GOT3 (cell line): ENCODE data around the gene IRX4.
"Not testable (repeated sequence)": the region's sequence is repeated elsewhere in the genome, so short reads cannot be mapped to it uniquely, and the experiment has no call there.

Experiments
- DNase-seq: peaks from one replicate; lab custom pipeline; 2025; ENCODE audit warnings: mixed read lengths; lab: John Stamatoyannopoulos, UW

Gene IRX4

GRCh38 chr5:1856596-1857255 is 26.0 kb downstream of the IRX4 start:
- DNase-seq: no peak

- no peak for DNase-seq
These were observed 27.1 kb downstream of the IRX4 start for GRCh38 chr5:1855596-1855995.

- DNase-seq: no peak
These were observed 27.6 kb downstream of the IRX4 start for GRCh38 chr5:1855075-1855474.

- no peak for DNase-seq
These were observed 29.2 kb downstream of the IRX4 start for GRCh38 chr5:1853531-1853930.

GRCh38 chr5:1852324-1852947 is 30.3 kb downstream of the IRX4 start:
- DNase-seq: no peak

GRCh38 chr5:1851290-1851934 is 31.3 kb downstream of the IRX4 start:
- DNase-seq: no peak

- DNase-seq: no peak
These were observed 32.2 kb downstream of the IRX4 start for GRCh38 chr5:1850324-1851154.

- DNase-seq: no peak
These were observed 35.1 kb downstream of the IRX4 start for GRCh38 chr5:1847611-1848010.

GRCh38 chr5:1847056-1847455 is 35.7 kb downstream of the IRX4 start:
- no peak for DNase-seq

- DNase-seq: no peak
These were observed 36.1 kb downstream of the IRX4 start for GRCh38 chr5:1846583-1846982.

- no peak for DNase-seq
These were observed 37.0 kb downstream of the IRX4 start for GRCh38 chr5:1845696-1846095.

- no peak for DNase-seq
These were observed 37.9 kb downstream of the IRX4 start for GRCh38 chr5:1844708-1845436.

GRCh38 chr5:1843761-1844160 is 39.0 kb downstream of the IRX4 start:
- DNase-seq: not testable (repeated sequence)

- DNase-seq: no peak
These were observed 40.5 kb downstream of the IRX4 start for GRCh38 chr5:1842004-1842819.

GRCh38 chr5:1840741-1841521 is 41.8 kb downstream of the IRX4 start:
- no peak for DNase-seq

- DNase-seq: no peak
These were observed 42.6 kb downstream of the IRX4 start for GRCh38 chr5:1840071-1840547.

GRCh38 chr5:1838013-1838412 is 44.7 kb downstream of the IRX4 start:
- DNase-seq: no peak

GRCh38 chr5:1836891-1837880 is 45.5 kb downstream of the IRX4 start:
- DNase-seq: no peak
